Memory B cell (primary cell): Measurements from ENCODE around the gene CAPN5.
"Not testable (repeated sequence)": the region's sequence is repeated elsewhere in the genome, so short reads cannot be mapped to it uniquely, and the experiment has no call there.

Source experiments
- ATAC-seq: fragments of 150-1000 bp; cut with Tn5 transposase; 2 replicates; pipeline ENCODE4 v1.10.0; 2021; ENCODE audit warnings: low read depth, mild to moderate bottlenecking, moderate library complexity
- DNase-seq, 2 donors: peaks; one replicate each; pipeline ENCODE4 v3.0.0; 2022; ENCODE audit warnings: low spot score in 2 of 2
- H3K27ac Mint-ChIP-seq: one replicate; pipeline ENCODE4 v1.8.0; 2022; ENCODE audit warnings: mild to moderate bottlenecking, moderate library complexity, mixed read lengths
- H3K27me3 Mint-ChIP-seq: one replicate; pipeline ENCODE4 v1.8.0; 2022; ENCODE audit warnings: mixed read lengths
- H3K36me3 Mint-ChIP-seq: one replicate; pipeline ENCODE4 v1.8.0; 2022; ENCODE audit warnings: mild to moderate bottlenecking, mixed read lengths
- H3K4me1 Mint-ChIP-seq: one replicate; pipeline ENCODE4 v1.8.0; 2022; ENCODE audit warnings: mixed read lengths
- H3K4me3 Mint-ChIP-seq: one replicate; pipeline ENCODE4 v1.8.0; 2022; ENCODE audit warnings: mild to moderate bottlenecking, moderate library complexity, mixed read lengths
- H3K9me3 Mint-ChIP-seq: one replicate; pipeline ENCODE4 v1.8.0; 2022; ENCODE audit warnings: mixed read lengths

Gene CAPN5

GRCh38 chr11:77037057-77037456 lies 29.7 kb upstream of the CAPN5 start:
- Mint-ChIP-seq H3K4me1 (peaks cover 15% of the 10 kb centered on the region), H3K27me3 (peaks cover 28% of the 10 kb centered on the region), H3K4me3 (no peak overlapping the region), H3K36me3 (peaks cover 3% of the 10 kb centered on the region), H3K9me3 (no peaks in the 10 kb centered on the region), H3K27ac (no peak overlapping the region)
- DNase-seq (no peak), ATAC-seq (no peak)

GRCh38 chr11:77038029-77038824 lies 28.5 kb upstream of the CAPN5 start:
- H3K9me3 Mint-ChIP-seq, result no peaks in the 10 kb centered on the region
- ATAC-seq (no peak), DNase-seq (no peak)
- H3K27me3 Mint-ChIP-seq, result peaks cover 34% of the 10 kb centered on the region
- peak overlapping the region; percentile 21 for H3K27ac Mint-ChIP-seq
- H3K4me3 Mint-ChIP-seq, result peak overlapping the region; percentile 75
- peaks cover 3% of the 10 kb centered on the region for H3K36me3 Mint-ChIP-seq
- peaks cover 15% of the 10 kb centered on the region for H3K4me1 Mint-ChIP-seq

GRCh38 chr11:77038825-77039326 lies 27.9 kb upstream of the CAPN5 start:
- Mint-ChIP-seq H3K9me3 (no peaks in the 10 kb centered on the region), H3K36me3 (peaks cover 3% of the 10 kb centered on the region), H3K27me3 (peaks cover 37% of the 10 kb centered on the region), H3K27ac (peak overlapping the region; percentile 21), H3K4me3 (peak overlapping the region; percentile 75), H3K4me1 (peaks cover 15% of the 10 kb centered on the region)
- DNase-seq (no peak), ATAC-seq (peak; percentile 70)

- no peaks in the 10 kb centered on the region for H3K9me3 Mint-ChIP-seq
- H3K36me3 Mint-ChIP-seq, result peaks cover 3% of the 10 kb centered on the region
- H3K4me1 Mint-ChIP-seq, result peaks cover 15% of the 10 kb centered on the region
- peaks cover 41% of the 10 kb centered on the region for H3K27me3 Mint-ChIP-seq
- DNase-seq (no peak), ATAC-seq (peak; percentile 43)
- peak overlapping the region; percentile 21 for H3K27ac Mint-ChIP-seq
- peak overlapping the region; percentile 28 for H3K4me3 Mint-ChIP-seq
Observed at GRCh38 chr11:77039491-77040400, 27.0 kb upstream of the CAPN5 start.

- Mint-ChIP-seq H3K36me3 (peaks cover 3% of the 10 kb centered on the region), H3K27ac (no peak overlapping the region), H3K9me3 (no peaks in the 10 kb centered on the region), H3K4me1 (peaks cover 15% of the 10 kb centered on the region), H3K27me3 (peaks cover 43% of the 10 kb centered on the region), H3K4me3 (peak overlapping the region; percentile 46)
- DNase-seq, result no peak
- no peak for ATAC-seq
Observed at GRCh38 chr11:77040401-77040777, 26.4 kb upstream of the CAPN5 start.

- Mint-ChIP-seq H3K4me3 (peak overlapping the region; percentile 46), H3K4me1 (peaks cover 15% of the 10 kb centered on the region), H3K9me3 (no peaks in the 10 kb centered on the region), H3K27ac (no peak overlapping the region), H3K27me3 (peaks cover 47% of the 10 kb centered on the region), H3K36me3 (peaks cover 3% of the 10 kb centered on the region)
- no peak for ATAC-seq
- no peak for DNase-seq
Observed at GRCh38 chr11:77040889-77041288, 25.9 kb upstream of the CAPN5 start.

GRCh38 chr11:77042111-77042726 lies 24.6 kb upstream of the CAPN5 start:
- ATAC-seq, result no peak
- H3K4me1 Mint-ChIP-seq, result peaks cover 18% of the 10 kb centered on the region

GRCh38 chr11:77044356-77044755 lies 22.4 kb upstream of the CAPN5 start:
- H3K36me3 Mint-ChIP-seq, result peaks cover 1% of the 10 kb centered on the region
- H3K4me1 Mint-ChIP-seq, result peaks cover 3% of the 10 kb centered on the region
- DNase-seq (no peak), ATAC-seq (no peak)
- H3K4me3 Mint-ChIP-seq, result no peak overlapping the region
- H3K27me3 Mint-ChIP-seq, result peaks cover 35% of the 10 kb centered on the region
- H3K27ac Mint-ChIP-seq, result no peak overlapping the region
- H3K9me3 Mint-ChIP-seq, result no peaks in the 10 kb centered on the region

More at GRCh38 chr11:77042111-77042726, 24.6 kb upstream of the CAPN5 start:
- H3K36me3 Mint-ChIP-seq, result peaks cover 3% of the 10 kb centered on the region
- H3K9me3 Mint-ChIP-seq, result no peaks in the 10 kb centered on the region
- DNase-seq, result no peak
- H3K27me3 Mint-ChIP-seq, result peaks cover 45% of the 10 kb centered on the region
- no peak overlapping the region for H3K4me3 Mint-ChIP-seq
- no peak overlapping the region for H3K27ac Mint-ChIP-seq

GRCh38 chr11:77044886-77045285 lies 21.9 kb upstream of the CAPN5 start:
- Mint-ChIP-seq H3K36me3 (peaks cover 1% of the 10 kb centered on the region), H3K9me3 (no peaks in the 10 kb centered on the region), H3K27me3 (peaks cover 35% of the 10 kb centered on the region), H3K4me3 (no peak overlapping the region), H3K27ac (no peak overlapping the region), H3K4me1 (peaks cover 3% of the 10 kb centered on the region)
- DNase-seq (no peak), ATAC-seq (no peak)

- Mint-ChIP-seq H3K4me1 (peaks cover 3% of the 10 kb centered on the region), H3K27ac (no peak overlapping the region), H3K4me3 (no peak overlapping the region), H3K36me3 (no peaks in the 10 kb centered on the region), H3K27me3 (peaks cover 28% of the 10 kb centered on the region), H3K9me3 (no peaks in the 10 kb centered on the region)
- peak; percentile 46 for ATAC-seq
- DNase-seq, result peak; percentile 30 to 43
Observed at GRCh38 chr11:77046060-77046501, 20.7 kb upstream of the CAPN5 start.

- Mint-ChIP-seq H3K36me3 (no peaks in the 10 kb centered on the region), H3K4me3 (peak overlapping the region; percentile 60), H3K27me3 (peaks cover 24% of the 10 kb centered on the region), H3K9me3 (no peaks in the 10 kb centered on the region), H3K27ac (peak overlapping the region; percentile 38), H3K4me1 (peaks cover 3% of the 10 kb centered on the region)
- DNase-seq (peak; percentile 66 to 88), ATAC-seq (peak; percentile 89)
Observed at GRCh38 chr11:77047007-77047927, 19.5 kb upstream of the CAPN5 start.

- peaks cover 22% of the 10 kb centered on the region for H3K27me3 Mint-ChIP-seq
- not testable (repeated sequence) for ATAC-seq, H3K9me3 Mint-ChIP-seq, H3K36me3 Mint-ChIP-seq, H3K4me1 Mint-ChIP-seq, H3K27ac Mint-ChIP-seq, DNase-seq, H3K4me3 Mint-ChIP-seq
Observed at GRCh38 chr11:77047928-77048446, 18.8 kb upstream of the CAPN5 start.

GRCh38 chr11:77049026-77049425 lies 17.7 kb upstream of the CAPN5 start:
- no peaks in the 10 kb centered on the region for H3K9me3 Mint-ChIP-seq
- DNase-seq (no peak), ATAC-seq (no peak)
- H3K4me3 Mint-ChIP-seq, result no peak overlapping the region
- H3K36me3 Mint-ChIP-seq, result no peaks in the 10 kb centered on the region
- peaks cover 3% of the 10 kb centered on the region for H3K4me1 Mint-ChIP-seq
- peaks cover 17% of the 10 kb centered on the region for H3K27me3 Mint-ChIP-seq
- no peak overlapping the region for H3K27ac Mint-ChIP-seq
